Vagina (tissue), 2 donors: ENCODE data around the gene DENND5A.

Source experiments
- CTCF ChIP-seq, 3 experiments: fragments of 450-650 bp in 2 of 3; fragments of 200-600 bp in 1 of 3; sonication (generic) in 1 of 3; IDR thresholded peaks; one replicate each; pipeline ENCODE4 v1.5.1; 2017 to 2019; ENCODE audit warnings: antibody characterized with exemption in 3 of 3, mild to moderate bottlenecking in 2 of 3, moderate library complexity in 2 of 3
- POLR2A ChIP-seq, 2 donors: fragments of 450-650 bp; IDR thresholded peaks; one replicate each; pipeline ENCODE4 v1.6.1; 2017; ENCODE audit warnings: antibody characterized with exemption in 2 of 2, mild to moderate bottlenecking in 2 of 2, moderate library complexity in 2 of 2

GRCh38 chr11:9293646-9294045 lies 28.5 kb upstream of the DENND5A start:
- TF ChIP-seq CTCF (IDR thresholded peaks at IDR 0.05) (no peak), POLR2A (IDR thresholded peaks at IDR 0.05) (no peak)
